ENCODE data around the gene TIAM2.
"Not testable (repeated sequence)": the region's sequence is repeated elsewhere in the genome, so short reads cannot be mapped to it uniquely, and the experiment has no call there.

Gene TIAM2

GRCh38 chr6:154995254-154996015 is at the start of gene TIAM2:
Gene TIAM2 (plus strand): TSS chr6:154995315. CDS start chr6:155129224, 133,909 bp downstream.
- DNase-seq (ENCODE audit: low read depth) = no peak
- H3K4me3 ChIP-seq (ENCODE audit: low read depth, low read length) = peak within 1 kb of the TSS; percentile 75

DNA sequence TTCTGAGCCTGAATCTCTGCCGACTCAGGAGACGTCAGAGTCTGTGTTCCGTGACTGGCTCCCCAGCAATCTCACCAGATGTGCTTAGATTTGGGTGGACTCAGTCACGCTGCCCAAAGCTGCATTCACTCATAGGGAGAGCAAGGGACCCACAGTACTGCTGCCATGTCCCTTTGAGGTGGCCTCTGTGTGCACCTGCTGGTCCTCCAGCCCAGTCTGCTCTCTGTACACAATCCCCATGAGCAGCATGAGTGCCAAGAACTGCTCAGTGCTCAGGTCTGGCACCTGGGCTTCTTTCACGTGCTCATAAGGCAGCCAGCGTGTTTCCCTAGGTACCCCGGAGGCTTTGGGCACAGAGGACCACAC is 44.2 kb upstream of the TIAM2 start:
- no peak overlapping the region for H3K4me3 ChIP-seq (ENCODE audit: low read depth, low read length)
- no peak for DNase-seq (ENCODE audit: low read depth)

- DNase-seq (ENCODE audit: low read depth) = no peak
- no peak overlapping the region for H3K4me3 ChIP-seq (ENCODE audit: low read depth, low read length)
Measured at GRCh38 chr6:154951345-154952200, 43.5 kb upstream of the TIAM2 start.

- DNase-seq (ENCODE audit: low read depth) = no peak
- H3K4me3 ChIP-seq (ENCODE audit: low read depth, low read length) = no peak overlapping the region
Measured at GRCh38 chr6:154953644-154954043, 41.5 kb upstream of the TIAM2 start.

GRCh38 chr6:154954347-154954746 is 40.8 kb upstream of the TIAM2 start:
- DNase-seq (ENCODE audit: low read depth) = no peak

DNA sequence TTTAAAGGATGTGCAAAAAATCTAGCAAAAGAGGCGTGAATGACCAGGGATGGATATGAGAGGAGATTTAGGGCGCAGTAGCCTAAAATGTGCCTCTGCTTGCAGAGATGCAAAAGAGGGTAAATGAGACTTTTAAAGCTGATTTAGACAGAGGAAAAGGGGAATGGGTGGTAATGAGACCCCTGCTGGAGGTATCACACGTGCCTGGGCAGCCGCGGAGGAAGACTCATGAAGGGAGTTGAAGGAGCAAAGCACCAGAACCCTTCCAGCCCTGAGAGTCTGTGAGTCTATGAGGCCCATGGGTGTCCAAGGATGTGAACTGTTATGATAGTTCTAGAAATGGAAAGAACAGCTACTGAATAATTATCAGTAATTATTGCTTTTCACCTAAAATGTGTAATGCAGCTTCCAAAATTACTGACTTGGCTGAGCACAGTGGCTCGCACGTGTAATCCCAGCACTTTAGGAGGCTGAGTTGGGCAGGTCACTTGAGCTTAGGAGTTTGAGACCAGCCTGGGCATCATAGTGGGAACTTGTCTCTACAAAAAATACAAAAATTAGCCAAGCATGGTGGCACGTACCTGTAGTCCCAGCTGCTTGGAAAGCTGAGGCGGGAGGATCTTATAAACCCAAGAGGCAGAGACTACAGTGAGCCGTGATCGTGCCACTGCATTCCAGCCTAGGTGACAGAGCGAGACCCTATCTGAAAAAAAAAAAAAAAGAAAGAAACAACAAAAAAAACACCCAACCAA is 38.2 kb upstream of the TIAM2 start:
- no peak overlapping the region for H3K4me3 ChIP-seq (ENCODE audit: low read depth, low read length)
- DNase-seq (ENCODE audit: low read depth) = no peak

More at GRCh38 chr6:154954347-154954746, 40.8 kb upstream of the TIAM2 start:
- H3K4me3 ChIP-seq (ENCODE audit: low read depth, low read length) = no peak overlapping the region

DNA sequence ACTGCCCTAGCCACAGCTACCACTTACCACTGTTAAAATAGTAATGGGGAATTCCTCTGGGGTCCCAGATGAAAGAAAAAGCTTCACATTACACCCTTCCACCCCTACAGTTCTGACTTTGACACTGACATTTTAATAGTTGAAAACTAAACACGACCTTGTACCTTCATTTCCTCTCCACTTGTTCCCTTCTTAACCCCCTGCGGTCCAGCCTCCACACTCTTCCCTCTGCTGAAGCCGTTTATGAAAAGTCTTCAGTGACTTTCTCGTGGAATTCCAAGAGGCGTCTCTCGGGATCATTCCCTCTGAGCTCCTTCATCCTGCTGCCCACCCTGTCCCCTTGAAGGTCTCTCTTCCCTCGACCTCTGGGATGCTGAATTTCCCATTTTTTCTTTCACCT is 36.6 kb upstream of the TIAM2 start:
- DNase-seq (ENCODE audit: low read depth) = no peak
- H3K4me3 ChIP-seq (ENCODE audit: low read depth, low read length) = no peak overlapping the region

GRCh38 chr6:154960299-154960843 is 34.7 kb upstream of the TIAM2 start:
- no peak overlapping the region for H3K4me3 ChIP-seq (ENCODE audit: low read depth, low read length)
- DNase-seq (ENCODE audit: low read depth) = no peak

DNA sequence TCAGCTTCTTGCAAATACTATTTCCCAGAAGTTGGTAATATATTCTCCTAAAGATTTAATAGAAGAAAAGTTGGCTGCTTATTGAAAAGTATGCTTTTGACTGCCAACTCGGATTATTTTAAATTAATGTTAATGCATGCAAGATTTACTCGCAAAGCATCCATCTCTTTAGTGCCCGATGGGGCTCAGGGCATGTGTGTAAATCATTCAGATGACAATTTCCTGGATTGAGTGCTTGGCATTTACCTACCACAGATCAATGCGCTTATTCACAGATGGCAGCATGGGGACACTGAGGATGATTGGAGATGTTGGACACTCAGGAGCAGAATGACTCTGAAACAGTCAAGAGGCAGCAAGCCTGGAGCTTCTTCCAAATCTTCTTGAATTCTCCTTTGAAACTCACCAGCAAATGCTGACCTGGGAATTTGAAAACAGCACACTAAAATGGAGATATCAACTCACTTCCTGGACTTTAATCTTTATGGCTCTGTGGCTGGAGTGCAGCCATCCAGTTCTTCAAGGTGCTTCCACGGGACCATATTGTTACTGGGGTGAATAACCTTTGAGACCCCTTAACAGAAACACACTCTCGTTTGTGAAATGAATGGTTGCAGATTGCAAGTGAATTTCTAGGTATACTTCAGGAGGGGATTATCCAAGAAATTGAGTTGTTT is 34.1 kb upstream of the TIAM2 start:
- H3K4me3 ChIP-seq (ENCODE audit: low read depth, low read length) = no peak overlapping the region
- no peak for DNase-seq (ENCODE audit: low read depth)

DNA sequence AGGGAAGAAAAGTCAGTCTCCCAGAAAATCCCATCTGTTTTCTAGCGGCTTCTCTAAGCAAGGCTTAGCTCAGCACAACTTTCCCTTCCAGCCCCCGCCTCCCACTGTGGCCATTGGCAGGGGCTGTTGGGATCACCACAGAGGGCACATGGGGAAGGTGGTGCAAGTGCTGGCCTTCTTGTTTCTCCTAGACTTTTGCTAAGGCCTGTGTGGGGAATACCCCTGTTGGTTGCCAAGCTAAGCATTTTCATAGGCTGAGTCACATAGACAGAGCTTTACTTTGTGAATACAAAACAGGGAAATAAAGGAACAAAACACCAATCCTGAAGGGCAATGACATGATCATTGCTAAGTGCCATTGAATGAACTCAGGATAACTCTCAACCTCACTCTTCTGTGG is 32.4 kb upstream of the TIAM2 start:
- DNase-seq (ENCODE audit: low read depth) = peak; percentile 61
- no peak overlapping the region for H3K4me3 ChIP-seq (ENCODE audit: low read depth, low read length)

DNA sequence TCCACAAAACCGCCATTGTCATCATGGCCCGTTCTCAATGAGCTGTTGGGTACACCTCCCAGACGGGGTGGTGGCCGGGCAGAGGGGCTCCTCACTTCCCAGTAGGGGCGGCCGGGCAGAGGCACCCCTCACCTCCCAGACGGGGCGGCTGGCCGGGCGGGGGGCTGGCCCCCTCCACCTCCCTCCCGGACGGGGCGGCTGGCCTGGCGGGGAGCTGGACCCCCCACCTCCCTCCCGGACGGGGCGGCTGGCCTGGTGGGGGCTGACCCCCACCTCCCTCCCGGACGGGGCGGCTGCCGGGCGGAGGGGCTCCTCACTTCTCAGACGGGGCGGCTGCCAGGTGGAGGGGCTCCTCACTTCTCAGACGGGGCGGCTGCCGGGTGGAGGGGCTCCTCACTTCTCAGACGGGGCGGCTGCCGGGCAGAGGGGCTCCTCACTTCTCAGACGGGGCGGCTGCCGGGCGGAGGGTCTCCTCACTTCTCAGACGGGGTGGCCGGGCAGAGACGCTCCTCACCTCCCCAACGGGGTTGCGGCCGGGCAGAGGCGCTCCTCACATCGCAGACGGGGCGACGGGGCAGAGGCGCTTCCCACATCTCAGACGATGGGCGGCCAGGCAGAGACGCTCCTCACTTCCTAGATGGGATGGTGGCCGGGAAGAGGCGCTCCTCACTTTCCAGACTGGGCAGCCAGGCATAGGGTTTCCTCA is 28.9 kb upstream of the TIAM2 start:
- H3K4me3 ChIP-seq (ENCODE audit: low read depth, low read length); DNase-seq (ENCODE audit: low read depth): not testable (repeated sequence)

- DNase-seq (ENCODE audit: low read depth) = no peak
- H3K4me3 ChIP-seq (ENCODE audit: low read depth, low read length) = no peak overlapping the region
Measured at GRCh38 chr6:154969796-154970195, 25.3 kb upstream of the TIAM2 start.

- no peak for DNase-seq (ENCODE audit: low read depth)
- no peak overlapping the region for H3K4me3 ChIP-seq (ENCODE audit: low read depth, low read length)
Measured at GRCh38 chr6:154974485-154975149, 20.5 kb upstream of the TIAM2 start.

DNA sequence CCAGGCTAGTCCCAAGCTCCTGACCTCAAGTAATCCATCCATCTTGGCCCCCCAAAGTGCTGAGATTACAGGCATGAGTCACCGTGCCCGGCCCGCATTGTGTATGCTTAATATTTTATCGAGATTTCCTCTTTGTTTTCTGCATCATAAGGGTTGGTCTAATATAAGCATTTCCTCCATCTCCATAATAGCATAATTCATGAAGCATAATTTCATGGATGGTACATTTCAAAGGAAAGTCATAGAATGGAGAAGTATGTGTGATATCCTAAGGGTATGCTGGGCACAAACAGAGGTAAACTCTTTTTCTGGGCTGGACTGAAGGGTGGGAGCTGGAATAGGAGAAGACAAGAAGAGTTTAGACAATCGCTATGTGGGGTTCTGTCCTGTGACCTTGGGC is 17.5 kb upstream of the TIAM2 start:
- H3K4me3 ChIP-seq (ENCODE audit: low read depth, low read length) = no peak overlapping the region
- no peak for DNase-seq (ENCODE audit: low read depth)

DNA sequence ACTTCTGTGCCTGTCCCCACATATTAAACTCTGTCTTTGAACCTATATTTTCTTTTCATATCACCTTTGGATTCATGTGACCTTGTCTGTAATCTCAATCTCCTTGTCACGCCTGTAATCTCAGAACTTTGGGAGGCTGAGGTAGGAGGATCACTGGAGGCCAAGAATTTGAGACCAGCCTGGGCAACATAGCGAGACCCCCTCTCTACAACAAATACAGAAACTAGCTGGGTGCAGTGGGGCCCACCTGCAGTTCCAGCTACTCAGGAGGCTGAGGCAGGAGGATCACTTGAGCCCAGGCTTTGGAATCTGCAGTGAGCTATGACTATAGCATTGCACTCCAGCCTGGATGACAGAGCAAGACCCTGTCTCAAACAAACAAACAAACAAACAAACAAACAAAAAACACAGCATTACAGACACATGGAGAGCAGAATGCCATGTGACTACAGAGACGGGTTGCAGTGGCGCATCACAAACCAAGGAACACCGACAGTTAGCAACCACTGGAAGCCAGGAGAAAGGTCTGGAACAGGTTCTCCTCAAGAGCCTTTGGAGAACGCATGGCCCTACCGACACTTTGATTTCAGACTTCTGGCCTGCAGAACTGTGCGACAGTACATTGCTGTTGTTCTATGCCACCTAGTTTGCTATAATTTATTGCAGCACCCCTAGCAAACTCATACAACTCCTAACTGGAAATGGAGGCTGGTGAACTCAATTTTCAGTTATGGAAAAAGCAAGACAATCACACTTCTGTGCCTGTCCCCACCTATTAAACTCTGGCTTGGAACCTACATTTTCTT is 14.6 kb upstream of the TIAM2 start:
- no peak for DNase-seq (ENCODE audit: low read depth)
- no peak overlapping the region for H3K4me3 ChIP-seq (ENCODE audit: low read depth, low read length)

- DNase-seq (ENCODE audit: low read depth) = no peak
Measured at GRCh38 chr6:154981079-154981870, 13.8 kb upstream of the TIAM2 start.

DNA sequence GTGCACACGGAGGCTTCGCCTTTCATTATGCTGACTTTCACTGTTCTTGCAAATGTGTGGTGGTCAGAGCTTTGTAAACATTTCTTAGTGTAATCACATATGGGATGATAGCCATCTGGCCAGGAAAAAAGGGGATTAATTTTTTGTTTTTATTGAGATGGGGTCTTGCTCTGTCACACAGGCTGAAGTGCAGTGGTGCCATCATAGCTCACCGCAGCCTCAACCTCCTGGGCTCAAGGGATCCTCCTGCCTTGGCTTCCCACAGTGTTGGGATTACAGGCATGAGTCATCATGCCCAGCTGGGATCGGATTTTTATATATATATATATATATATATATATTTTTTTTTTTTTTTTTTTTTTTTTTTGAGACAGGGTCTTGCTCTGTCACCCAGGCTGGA is 11.0 kb upstream of the TIAM2 start:
- H3K4me3 ChIP-seq (ENCODE audit: low read depth, low read length) = no peak overlapping the region
- no peak for DNase-seq (ENCODE audit: low read depth)

More at GRCh38 chr6:154981079-154981870, 13.8 kb upstream of the TIAM2 start:
- no peak overlapping the region for H3K4me3 ChIP-seq (ENCODE audit: low read depth, low read length)

Measured in skeletal muscle cell (primary cell).